GM21786 (cell line): ENCODE measurements around the gene ZNF343.
"Not testable (repeated sequence)": the region's sequence is repeated elsewhere in the genome, so short reads cannot be mapped to it uniquely, and the experiment has no call there.

ENCODE experiments used
- ATAC-seq: cut with Tn5 transposase; IDR thresholded peaks from one replicate; pipeline ENCODE4 v1.9.1; 2021; ENCODE audit not compliant: unreplicated experiment

ZNF343 gene

DNA sequence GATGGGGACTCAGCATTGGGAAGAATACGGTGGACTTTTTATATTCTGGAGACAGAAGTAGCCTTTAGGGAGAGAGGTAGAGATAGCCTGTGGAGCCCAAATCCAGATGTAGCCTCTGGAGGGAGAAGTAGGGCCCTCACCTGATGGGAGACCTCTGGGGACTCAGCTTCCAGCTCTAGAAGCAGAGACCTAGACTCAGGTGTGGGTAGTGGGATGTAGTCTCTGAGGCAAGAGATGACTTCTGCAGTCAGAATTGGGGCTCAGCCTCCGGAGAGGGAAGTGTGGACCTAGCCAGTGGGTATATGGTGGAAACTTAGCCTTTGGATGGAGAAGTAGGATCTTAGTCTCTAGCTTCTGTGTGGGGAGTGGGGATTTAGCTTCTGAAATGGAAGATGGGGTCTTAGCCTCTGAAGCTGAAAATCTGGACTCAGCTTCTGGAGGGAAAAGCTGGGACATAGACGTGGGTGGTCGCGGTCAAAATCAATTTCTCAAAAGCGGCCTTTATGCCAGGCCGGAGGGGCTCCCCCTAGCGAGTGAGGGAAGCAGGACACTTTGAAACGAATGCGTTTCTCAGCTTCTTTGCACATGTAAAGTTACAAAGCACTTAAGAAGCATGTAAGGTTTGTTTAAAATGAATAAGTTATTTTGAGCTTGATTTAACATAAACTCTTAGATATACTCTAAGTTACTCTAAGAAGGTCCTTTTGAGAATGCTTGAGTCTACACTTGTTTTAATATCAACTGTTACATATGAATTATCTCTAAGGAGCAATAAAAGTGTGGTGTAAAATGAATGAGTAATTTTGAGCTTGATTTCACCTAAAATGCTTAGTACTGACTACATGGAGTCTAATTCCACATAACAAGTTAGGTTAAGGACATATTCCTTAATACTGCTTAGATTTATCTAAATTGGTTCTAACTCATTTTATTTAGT, 12.9 kb upstream of the ZNF343 start:
- peak; percentile 37 for ATAC-seq

DNA sequence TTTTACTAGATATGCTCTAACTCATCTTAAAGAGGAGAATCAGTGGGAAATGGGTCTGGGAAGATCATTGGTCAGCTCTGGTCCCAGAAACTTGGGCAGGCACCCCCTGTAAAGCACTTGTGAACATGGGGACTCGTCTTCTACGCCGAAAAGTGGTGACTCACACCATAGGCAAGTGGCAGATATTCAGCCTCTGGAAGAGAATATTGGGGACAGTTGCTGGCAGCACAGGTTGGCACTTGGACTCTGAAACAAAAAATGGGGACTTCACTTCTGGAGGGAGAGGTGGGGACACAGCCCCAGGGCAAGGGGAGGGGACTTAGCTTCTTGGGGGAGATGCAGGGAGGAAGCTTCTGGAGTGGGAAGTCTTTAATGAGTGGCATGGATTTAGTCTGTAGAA, 11.9 kb upstream of the ZNF343 start:
- no peak for ATAC-seq

DNA sequence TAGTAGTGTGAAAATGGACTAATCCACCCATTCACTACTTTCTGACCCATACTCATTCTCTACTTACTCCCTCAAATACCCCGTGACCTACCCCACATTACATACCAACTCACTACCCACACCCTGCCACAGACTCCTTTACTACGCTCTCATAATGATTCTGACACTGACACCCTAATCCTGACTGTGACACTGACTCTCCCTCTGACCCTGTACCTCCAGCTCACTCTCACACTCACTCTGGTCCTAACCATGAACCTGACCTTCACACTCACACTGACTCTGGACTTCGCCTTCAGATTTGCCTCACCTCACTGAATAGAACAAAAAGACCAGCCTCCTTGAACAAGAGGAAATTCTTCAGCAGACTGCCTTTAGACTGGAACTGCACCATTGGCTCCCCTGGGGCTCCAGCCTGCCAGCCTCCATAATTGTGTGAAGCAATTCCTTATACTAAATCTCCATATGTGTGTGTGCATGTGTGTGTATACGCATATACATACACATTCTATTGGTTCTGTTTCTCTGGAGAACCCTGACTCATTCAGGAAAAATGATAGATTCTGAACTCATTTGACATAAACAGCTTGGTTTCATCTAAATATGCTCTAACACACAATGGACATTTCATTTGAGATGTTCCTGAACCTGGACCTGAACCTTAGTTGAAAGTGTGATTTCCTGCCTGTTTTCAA, 10.5 kb upstream of the ZNF343 start:
- ATAC-seq: no peak

DNA sequence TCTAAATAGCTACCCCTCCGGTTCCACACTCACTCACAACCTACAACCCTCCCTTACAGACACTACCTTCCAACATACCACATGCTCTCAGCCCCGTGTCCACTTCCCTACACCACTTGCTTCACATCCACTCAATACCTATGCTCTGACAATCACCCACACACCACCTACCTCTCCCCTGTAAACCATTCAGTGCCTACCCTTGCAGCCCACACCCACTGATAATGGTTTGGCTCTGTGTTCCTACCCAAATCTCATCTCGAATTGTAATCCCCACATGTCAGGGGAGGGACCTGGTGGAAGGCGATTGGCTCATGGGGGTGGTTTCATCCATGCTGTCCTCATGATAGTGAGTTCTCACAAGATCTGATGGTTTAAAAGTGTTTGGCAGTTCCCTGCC, 9.8 kb upstream of the ZNF343 start:
- no peak for ATAC-seq

DNA sequence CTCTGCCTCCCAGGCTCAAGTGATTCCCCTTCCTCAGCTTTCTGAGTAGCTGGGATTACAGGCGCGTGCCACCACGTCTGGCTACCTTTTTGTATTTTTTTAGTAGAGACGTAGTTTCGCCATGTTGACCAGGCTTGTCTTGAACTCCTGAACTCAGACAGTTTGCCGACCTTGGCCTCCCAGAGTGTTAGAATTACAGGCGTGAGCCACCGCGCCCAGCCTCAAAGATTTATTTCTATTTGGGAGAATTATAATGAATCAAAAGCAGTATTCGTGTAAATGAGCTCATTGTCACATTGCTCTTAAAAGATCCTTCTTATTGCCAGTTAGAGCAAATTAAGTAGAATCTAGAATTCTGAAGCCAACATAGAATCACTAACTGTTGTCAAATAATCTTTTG, 9.4 kb upstream of the ZNF343 start:
- ATAC-seq: no peak

DNA sequence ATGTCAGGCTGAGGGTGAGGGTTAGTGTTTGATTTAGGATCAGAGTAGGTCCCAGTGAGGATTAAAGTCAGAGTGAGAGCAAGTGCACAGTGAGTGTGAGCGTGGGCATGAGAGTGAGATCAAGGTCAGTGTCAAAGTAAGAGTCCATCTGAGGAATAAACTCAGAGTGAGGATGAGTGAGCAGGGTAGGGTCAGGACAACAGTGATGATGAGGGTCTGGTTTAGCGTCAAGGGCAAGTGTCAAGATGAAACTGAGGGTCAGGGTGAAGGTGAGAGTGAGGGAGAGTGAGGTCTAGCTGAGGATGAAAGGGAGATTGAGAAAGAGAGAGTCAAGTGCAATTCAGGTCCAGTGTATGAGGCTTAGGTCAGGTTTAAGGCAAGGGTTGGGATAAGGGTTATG, 7.7 kb upstream of the ZNF343 start:
- ATAC-seq: no peak

DNA sequence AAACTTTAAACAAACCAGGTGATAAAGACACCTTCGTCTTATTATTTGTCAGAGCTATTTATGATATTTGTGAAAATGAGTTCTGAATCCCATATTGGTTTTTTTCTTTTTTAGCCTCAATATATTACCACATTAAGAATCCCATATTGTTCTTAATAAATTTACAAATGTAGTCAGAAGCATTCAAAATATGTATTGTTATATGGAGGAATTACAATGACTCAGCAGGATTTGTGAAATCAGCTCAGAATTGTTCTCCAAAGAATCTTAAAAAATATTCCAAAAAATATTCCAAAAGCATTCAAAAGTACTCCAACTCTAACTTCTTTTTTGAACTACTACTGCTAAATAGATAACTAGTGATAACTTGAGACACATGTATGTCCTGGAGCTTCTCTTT, 6.5 kb upstream of the ZNF343 start:
- no peak for ATAC-seq

DNA sequence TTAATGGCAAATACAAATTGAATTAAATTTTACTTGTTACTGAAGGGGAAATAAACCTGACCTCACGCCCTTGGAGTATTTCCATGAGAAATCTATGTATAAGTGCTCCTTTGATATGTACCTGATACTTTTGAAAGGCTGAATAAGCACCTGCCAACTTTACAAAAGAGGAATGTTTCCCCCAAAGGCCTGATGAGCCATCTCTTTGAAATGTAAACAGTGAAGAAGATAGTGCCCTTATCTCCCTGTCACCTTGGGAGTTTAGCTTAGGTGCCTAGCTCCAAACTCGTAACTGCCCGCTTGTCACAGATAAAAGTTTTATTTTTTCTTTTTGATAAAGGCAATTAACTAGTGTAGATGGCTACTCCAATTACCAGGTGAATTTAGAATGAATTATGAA, 1.1 kb upstream of the ZNF343 start:
- no peak for ATAC-seq

DNA sequence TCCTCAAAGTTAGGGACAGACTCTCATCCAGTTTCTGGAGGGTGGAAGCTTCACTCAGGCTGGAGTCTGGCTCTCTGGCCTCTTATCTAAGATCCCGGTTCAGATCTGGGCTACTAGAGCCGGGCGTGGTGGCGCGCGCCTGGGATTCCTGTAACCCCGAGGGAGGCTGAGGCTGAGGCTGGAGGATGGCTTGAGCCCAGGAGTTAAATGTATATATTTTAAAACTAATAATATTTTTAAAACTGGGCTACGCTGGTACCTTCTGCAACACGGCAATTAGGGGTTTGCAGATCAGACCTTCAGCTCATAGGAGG, 710 bp upstream of the ZNF343 start:
- no peak for ATAC-seq

DNA sequence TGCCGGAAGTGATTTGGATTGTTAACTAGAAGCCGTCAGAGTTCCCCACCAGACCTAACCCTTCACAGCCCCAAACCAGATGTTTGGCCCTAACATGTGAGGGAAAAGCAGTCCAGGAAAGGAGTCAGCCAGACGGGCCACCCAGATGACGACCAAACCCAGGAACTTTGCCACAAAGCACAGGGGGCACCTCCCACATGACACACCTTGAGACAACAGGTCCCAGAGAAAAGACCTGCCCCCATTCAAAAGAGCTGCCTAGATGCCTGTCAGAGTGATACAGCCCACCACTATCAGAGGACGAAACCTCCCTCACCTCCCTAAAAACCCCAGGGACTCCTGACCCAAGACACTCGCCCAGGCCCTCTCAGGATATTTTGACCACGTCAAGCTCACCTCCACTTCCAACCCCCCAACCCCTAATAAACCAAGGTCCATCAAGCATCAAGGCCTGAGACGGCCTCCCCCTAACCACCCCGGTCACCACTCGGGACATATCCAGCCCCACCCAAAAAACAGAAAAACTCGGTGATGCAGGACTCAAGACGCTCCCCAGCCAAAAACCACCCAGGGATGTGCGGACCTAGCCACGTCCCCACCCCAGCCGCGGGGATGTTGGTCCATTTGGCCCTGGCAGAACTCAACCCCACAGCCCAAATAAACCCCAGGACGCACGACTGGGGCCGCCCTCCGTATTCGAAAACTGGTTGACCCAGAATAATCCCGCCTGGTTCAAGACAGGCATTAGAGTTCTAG, 662 bp downstream of the ZNF343 start:
- no peak for ATAC-seq

DNA sequence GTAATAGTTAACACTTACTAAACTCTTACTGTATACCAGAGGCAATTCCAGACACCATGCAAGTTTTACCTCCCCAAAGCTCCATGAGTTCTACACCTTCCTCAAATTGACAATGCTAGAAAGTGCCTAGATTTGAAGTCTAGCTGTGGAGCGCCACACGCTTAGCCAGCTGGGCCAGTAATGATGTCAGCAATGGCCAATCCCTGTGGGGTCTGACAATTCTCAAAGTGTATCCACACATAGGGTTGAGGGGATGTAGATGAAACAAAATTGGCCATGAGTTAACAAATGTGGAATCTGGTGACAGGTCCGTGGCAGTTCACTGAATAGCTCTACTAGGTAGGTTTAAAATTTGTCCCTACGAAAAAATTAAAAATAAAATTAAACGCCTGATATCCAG, 1.3 kb downstream of the ZNF343 start:
- ATAC-seq: no peak

DNA sequence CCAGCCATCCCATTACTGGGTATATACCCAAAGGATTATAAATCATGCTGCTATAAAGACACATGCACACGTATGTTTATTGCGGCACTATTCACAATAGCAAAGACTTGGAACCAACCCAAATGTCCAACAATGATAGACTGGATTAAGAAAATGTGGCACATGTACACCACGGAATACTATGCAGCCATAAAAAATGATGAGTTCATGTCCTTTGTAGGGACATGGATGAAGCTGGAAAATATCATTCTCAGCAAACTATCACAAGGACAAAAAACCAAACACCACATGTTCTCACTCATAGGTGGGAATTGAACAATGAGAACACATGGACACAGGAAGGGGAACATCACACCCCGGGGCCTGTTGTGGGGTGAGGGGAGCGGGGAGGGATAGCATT, 2.3 kb downstream of the ZNF343 start:
- not testable (repeated sequence) for ATAC-seq

DNA sequence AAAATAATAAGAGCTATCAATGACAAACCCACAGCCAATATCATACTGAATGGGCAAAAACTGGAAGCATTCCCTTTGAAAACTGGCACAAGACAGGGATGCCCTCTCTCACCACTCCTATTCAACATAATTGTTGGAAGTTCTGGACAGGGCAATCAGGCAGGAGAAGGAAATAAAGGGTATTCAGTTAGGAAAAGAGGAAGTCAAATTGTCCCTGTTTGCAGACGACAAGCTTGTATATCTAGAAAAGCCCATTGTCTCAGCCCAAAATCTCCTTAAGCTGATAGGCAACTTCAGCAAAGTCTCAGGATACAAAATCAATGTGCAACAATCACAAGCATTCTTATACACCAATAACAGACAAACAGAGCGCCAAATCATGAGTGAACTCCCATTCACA, 3.9 kb downstream of the ZNF343 start:
- ATAC-seq: not testable (repeated sequence)

DNA sequence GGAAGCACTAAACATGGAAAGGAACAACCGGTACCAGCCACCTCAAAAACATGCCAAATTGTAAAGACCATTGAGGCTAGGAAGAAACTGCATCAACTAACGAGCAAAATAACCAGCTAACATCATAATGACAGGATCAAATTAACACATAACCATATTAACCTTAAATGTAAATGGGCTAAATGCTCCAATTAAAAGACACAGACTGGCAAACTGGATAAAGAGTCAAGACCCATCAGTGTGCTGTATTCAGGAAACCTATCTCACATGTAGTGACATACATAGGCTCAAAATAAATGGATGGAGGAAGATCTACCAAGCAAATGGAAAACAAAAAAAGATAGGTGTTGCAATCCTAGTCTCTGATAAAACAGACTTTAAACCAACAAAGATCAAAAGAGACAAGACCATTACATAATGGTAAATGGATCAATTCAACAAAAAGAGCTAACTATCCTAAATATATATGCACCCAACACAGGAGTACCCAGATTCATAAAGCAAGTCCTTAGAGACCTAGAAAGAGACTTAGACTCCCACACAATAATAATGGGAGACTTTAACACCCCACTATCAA, 5.8 kb downstream of the ZNF343 start:
- not testable (repeated sequence) for ATAC-seq

DNA sequence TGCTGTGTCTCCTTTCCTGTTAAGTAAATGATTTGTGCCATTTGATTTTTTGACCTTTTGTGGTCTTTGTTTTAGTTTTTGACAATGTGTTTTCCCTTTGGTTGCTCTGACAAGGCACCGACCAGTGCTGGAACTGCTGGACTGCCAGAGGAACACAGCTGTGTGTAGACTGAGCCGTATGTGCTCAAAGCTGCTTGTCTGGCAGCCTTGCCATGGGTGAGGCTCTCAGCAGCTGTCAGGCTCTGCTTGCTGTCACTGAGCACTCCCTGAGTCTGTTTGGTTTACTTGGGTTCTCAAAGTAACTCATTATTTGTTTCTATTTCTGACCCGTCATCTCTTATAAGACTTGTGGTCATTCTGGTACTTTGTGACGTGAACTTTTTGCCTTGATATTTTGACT, 23.1 kb downstream of the ZNF343 start:
- ATAC-seq: no peak

DNA sequence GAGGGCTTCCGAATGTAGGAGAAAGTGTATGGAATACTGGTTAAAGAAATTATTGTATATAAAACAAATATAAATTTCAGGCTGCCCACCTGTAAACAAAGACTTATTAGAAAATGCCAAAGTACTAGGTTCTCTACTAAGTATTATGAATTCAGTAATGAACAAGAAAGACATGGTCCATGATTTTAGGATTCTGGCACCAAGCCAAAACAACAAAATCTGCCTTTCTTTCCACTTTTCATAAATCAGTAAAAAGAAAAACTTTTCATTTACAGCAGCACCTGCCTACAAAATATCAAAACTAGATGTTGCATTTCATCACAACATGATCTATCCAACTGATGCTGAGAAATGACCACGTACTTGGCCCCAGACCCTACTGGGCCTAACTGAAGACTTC, 23.6 kb downstream of the ZNF343 start:
- ATAC-seq: no peak

DNA sequence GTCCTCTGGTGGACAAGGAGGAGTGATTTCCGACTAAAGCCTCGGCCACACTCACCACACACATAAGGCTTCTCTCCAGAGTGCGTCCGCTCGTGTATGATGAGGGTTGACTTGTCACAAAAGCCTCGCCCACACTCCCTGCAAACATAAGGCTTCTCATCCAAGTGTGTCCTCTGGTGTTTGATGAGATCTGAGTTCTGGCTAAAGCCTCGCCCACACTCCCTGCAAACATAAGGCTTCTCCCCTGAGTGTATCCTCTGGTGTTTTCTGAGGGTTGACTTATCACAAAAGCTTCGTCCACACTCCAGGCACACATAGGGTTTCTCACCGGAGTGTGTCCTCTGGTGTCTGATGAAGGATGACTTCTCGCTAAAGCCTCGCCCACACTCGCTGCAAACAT, 25.2 kb downstream of the ZNF343 start:
- no peak for ATAC-seq

DNA sequence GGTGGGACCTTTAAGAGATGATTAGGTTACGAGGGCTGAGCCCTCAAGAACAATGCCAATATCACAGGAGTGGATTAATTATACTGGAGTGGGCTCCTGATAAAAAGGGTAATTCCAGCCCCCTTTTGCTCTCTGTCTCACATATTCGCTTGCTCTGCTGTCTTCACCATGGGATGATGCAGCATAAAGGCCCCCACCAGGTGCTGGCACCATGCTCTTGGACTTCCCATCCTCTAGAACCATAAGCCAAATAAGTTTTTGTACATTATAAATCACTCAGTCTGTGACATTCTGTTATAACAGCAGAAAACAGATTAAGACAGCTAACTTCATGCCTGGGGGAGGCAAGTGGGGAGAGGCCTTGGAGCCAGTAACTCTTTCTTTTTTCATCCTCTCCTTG, 28.3 kb downstream of the ZNF343 start:
- ATAC-seq: no peak

DNA sequence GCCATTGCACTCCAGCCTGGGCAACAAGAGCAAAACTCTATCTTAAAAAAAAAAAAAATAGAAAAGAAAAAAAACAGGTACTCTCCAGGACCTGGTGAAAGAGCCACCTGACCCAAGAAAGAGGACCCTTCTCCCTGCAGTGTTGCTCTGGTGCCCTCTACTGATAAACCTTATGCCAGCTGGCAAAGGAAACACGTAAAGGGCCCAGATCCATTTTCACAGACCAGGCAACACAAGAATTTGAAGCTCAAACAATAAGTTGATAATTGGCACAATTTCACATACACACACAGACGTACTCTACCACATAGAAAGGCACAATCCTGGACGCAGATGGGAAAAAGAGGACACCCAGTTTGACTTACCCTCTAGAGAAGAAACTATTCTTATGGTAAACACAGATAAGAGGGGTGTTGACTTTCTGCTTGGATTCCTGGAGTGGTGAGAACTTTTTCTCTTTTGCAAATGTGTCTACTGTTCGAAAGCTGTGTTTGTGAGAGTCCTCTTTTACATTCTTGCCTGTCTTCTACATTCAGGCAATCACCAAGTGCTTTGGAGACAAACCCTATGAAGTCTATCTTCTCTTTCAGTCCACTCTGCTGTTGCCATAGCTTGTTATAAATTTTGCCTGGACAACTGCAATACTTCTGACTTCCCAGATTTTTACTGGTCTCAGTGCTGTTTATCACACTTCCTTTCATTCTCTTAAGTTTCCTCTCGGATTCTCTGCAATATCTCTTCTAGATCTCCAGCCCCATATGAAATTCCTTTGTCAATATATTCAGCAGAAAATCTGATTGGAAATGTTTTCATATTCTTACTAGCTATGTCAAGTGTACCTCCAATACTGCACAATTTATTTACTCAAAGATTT, 31.7 kb downstream of the ZNF343 start:
- ATAC-seq: no peak
